CD4-positive, alpha-beta T cell (primary cell): Measurements from ENCODE around the gene RGS14. TPM values are rescaled to one million over a fixed set of nuclear protein-coding genes. Genes with fewer than 3 reads are reported as not detected.

Experiments used
- ATAC-seq: fragments of 200-7000 bp; cut with Tn5 transposase; one replicate; pipeline ENCODE4 v1.10.0; 2022; ENCODE audit warnings: mild to moderate bottlenecking; ENCODE audit not compliant: poor library complexity
- CTCF ChIA-PET: fragments of 350-600 bp; sonication (Branson Sonifier 250); formaldehyde crosslinking; loops from one replicate; lab custom pipeline; 2021; ENCODE audit warnings: antibody characterized with exemption, inconsistent platforms; lab: Charles Lee
- POLR2A ChIA-PET: fragments of 350-600 bp; sonication (Branson Sonifier 250); formaldehyde crosslinking; loops from one replicate; lab custom pipeline; 2021; ENCODE audit warnings: antibody characterized with exemption, inconsistent platforms; lab: Charles Lee
- DNase-seq, 14 experiments: peaks; one replicate each; pipeline ENCODE4 v3.0.0-alpha.2; 2013 to 2020; ENCODE audit warnings: mixed read lengths in 2 of 14
- H3K27ac ChIP-seq, 2 donors: one replicate each; pipeline versions ENCODE4 v1.5.1 to v1.7.0; 2013; ENCODE audit warnings: low read length in 2 of 2, low read depth in 1 of 2, mild to moderate bottlenecking in 1 of 2
- H3K27me3 ChIP-seq, 2 experiments: 1 replicate in 1 of 2; 2 replicates in 1 of 2; pipeline versions ENCODE4 v1.6.1 to v1.7.0; 2013; ENCODE audit warnings: low read length in 2 of 2, control low read depth in 1 of 2, mild to moderate bottlenecking in 1 of 2, moderate library complexity in 1 of 2; ENCODE audit not compliant: insufficient read depth in 2 of 2, control insufficient read depth in 1 of 2
- H3K36me3 ChIP-seq: one replicate; pipeline ENCODE4 v1.6.1; 2013; ENCODE audit warnings: low read length, control low read depth; ENCODE audit not compliant: insufficient read depth
- H3K4me1 ChIP-seq: one replicate; pipeline ENCODE4 v1.6.1; 2013; ENCODE audit warnings: low read length, control low read depth; ENCODE audit not compliant: insufficient read depth
- H3K4me3 ChIP-seq: one replicate; pipeline ENCODE4 v1.5.1; 2013; ENCODE audit warnings: mild to moderate bottlenecking, low read length, moderate library complexity
- H3K9me3 ChIP-seq, 2 experiments: 1 replicate in 1 of 2; 2 replicates in 1 of 2; pipeline versions ENCODE4 v1.6.1 to v1.7.0; 2013; ENCODE audit warnings: low read length in 2 of 2, mild to moderate bottlenecking in 2 of 2, control low read depth in 1 of 2, moderate library complexity in 1 of 2; ENCODE audit not compliant: control insufficient read depth in 1 of 2, insufficient read depth in 1 of 2
- H3K27ac Mint-ChIP-seq: one replicate; pipeline ENCODE4 v1.8.0; 2020; ENCODE audit warnings: mixed read lengths
- H3K27me3 Mint-ChIP-seq: one replicate; pipeline ENCODE4 v1.8.0; 2021; ENCODE audit warnings: mixed read lengths
- H3K36me3 Mint-ChIP-seq: one replicate; pipeline ENCODE4 v1.8.0; 2021; ENCODE audit warnings: low read depth, mixed read lengths
- H3K4me1 Mint-ChIP-seq: one replicate; pipeline ENCODE4 v1.8.0; 2021; ENCODE audit warnings: low read depth, mixed read lengths
- H3K4me3 Mint-ChIP-seq: one replicate; pipeline ENCODE4 v1.8.0; 2020; ENCODE audit warnings: mild to moderate bottlenecking, mixed read lengths
- H3K9me3 Mint-ChIP-seq: one replicate; pipeline ENCODE4 v1.8.0; 2020; ENCODE audit warnings: mixed read lengths
- intact Hi-C, 2 experiments: fragments of 100-400 bp; cut with DNase I in 1 of 2; cut with micrococcal nuclease in 1 of 2; formaldehyde crosslinking; loops; one replicate each; pipeline versions ENCODE4 v1.15.1 to v1.9.0; 2023 to 2025; cut with DNase I, micrococcal nuclease
- total RNA-seq, 174 experiments: library from RNA in 2 of 174; stranded (reverse) in 2 of 174; gene quantifications; one replicate each; pipeline ENCODE4 v1.2.3 and lab custom pipeline; 2021 to 2026
- TF ChIP-seq, protein P1 (sequence below): fragments of 200-600 bp; IDR thresholded peaks from one replicate; pipeline ENCODE4 v1.8.0; 2022; ENCODE audit warnings: antibody characterized with exemption, mild to moderate bottlenecking

The RGS14 gene
- total RNA-seq, 2 experiments from 2014 or later: 34.7 to 35.3 TPM

DNA sequence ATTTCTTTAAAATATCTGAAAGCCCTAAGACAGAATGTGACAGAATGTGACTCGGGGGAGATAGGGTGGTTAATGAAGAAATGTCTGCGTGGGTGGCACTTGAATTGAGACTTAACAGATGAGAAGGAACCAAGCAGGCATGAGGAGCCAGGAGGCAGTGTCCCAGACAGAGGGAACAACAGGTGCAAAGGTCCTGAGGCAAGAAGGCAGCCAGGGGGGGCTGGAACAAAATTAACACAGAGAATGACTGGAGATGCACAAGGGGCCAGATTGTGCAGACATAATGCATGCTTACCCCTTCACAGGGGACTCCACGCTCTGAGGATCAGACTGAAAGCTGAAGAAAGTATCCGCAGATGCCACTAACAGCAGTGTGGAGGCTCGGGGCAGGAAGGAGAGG is 8.0 kb upstream of the RGS14 start:
- TF ChIP-seq, protein P1, sequence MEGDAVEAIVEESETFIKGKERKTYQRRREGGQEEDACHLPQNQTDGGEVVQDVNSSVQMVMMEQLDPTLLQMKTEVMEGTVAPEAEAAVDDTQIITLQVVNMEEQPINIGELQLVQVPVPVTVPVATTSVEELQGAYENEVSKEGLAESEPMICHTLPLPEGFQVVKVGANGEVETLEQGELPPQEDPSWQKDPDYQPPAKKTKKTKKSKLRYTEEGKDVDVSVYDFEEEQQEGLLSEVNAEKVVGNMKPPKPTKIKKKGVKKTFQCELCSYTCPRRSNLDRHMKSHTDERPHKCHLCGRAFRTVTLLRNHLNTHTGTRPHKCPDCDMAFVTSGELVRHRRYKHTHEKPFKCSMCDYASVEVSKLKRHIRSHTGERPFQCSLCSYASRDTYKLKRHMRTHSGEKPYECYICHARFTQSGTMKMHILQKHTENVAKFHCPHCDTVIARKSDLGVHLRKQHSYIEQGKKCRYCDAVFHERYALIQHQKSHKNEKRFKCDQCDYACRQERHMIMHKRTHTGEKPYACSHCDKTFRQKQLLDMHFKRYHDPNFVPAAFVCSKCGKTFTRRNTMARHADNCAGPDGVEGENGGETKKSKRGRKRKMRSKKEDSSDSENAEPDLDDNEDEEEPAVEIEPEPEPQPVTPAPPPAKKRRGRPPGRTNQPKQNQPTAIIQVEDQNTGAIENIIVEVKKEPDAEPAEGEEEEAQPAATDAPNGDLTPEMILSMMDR: no peak
- H3K4me3 Mint-ChIP-seq: peak overlapping the region; percentile 95
- Histone ChIP-seq H3K27ac (no peak overlapping the region), H3K9me3 (no peaks in the 10 kb centered on the region), H3K4me1 (peaks cover 46% of the 10 kb centered on the region), H3K36me3 (peaks cover 32% of the 10 kb centered on the region), H3K27me3 (no peaks in the 10 kb centered on the region), H3K4me3 (no peak overlapping the region)
- H3K9me3 Mint-ChIP-seq: no peaks in the 10 kb centered on the region
- peak overlapping the region; percentile 98 for H3K27ac Mint-ChIP-seq
- ChIA-PET POLR2A (no interaction called here), CTCF (interaction anchor here (1.2 to 1.6 kb wide), 2 partner anchors 31 to 41 kb away, joined by 4 to 5 read pairs; no protein-coding TSS in a partner anchor)
- peaks cover 60% of the 10 kb centered on the region for H3K4me1 Mint-ChIP-seq
- ATAC-seq (no peak), DNase-seq (no peak)
- H3K27me3 Mint-ChIP-seq: no peaks in the 10 kb centered on the region
- intact Hi-C loops: loop anchor here in 1 of 2 experiments (5.0 to 10.0 kb wide), 3 partner anchors 217 to 965 kb away; partner anchors contain the start of genes HIGD2A, NHP2, NOP16 and NSD1
- peaks cover 50% of the 10 kb centered on the region for H3K36me3 Mint-ChIP-seq

DNA sequence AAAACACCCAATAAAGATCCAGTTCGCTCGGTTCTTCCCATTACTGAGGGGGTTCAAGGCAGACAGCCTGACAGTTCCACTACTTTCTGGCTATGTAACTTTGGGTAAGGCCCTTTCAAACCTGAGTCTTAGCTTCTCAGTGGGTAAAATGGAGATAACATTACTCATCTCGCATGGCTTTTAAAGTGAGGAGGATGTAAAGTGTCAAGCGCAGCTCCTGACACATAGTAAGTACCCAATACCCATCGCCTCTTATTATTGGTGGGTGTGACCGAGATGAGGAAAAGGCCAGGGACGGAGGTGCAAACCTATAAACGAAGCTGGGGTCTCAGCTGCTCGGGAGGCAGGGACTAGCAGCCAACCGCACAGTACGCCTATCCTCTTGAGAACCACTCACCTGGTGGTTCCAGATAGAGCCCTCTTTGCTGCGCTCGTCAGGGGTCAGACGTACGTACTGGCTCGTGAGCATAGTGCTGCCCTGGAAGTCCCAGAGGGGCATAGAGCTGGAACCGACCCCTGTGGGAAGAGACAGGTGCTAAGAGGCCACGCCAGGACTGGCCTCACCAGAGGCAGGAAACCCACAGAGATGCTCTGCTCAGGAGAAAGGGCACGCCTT is 6.8 kb upstream of the RGS14 start:
- Mint-ChIP-seq H3K4me3 (peak overlapping the region; percentile 95), H3K9me3 (no peaks in the 10 kb centered on the region), H3K36me3 (peaks cover 46% of the 10 kb centered on the region), H3K27me3 (no peaks in the 10 kb centered on the region), H3K27ac (peak overlapping the region; percentile 98), H3K4me1 (peaks cover 71% of the 10 kb centered on the region)
- peaks cover 31% of the 10 kb centered on the region for H3K36me3 ChIP-seq
- TF ChIP-seq, protein P1: no peak
- peak overlapping the region; percentile 85 to 95 for H3K27ac ChIP-seq
- intact Hi-C loops: loop anchor here in 1 of 2 experiments (1.0 to 10.0 kb wide), 4 partner anchors 219 to 966 kb away; partner anchors contain the start of genes B4GALT7, HIGD2A, NHP2 and NOP16
- H3K9me3 ChIP-seq: no peaks in the 10 kb centered on the region
- peaks cover 57% of the 10 kb centered on the region for H3K4me1 ChIP-seq
- POLR2A ChIA-PET: interaction anchor here (1.0 to 2.5 kb wide), 16 partner anchors 9 to 242 kb away, joined by 3 to 17 read pairs (median 8); partner anchors contain the start of genes GRK6, PRELID1, RAB24 and TMED9
- no peak for DNase-seq
- no peak for ATAC-seq
- peak overlapping the region; percentile 95 for H3K4me3 ChIP-seq
- CTCF ChIA-PET: interaction anchor here (1.0 to 2.0 kb wide), 6 partner anchors 18 to 103 kb away, joined by 3 to 13 read pairs (median 5); no protein-coding TSS in a partner anchor
- H3K27me3 ChIP-seq: no peaks in the 10 kb centered on the region

DNA sequence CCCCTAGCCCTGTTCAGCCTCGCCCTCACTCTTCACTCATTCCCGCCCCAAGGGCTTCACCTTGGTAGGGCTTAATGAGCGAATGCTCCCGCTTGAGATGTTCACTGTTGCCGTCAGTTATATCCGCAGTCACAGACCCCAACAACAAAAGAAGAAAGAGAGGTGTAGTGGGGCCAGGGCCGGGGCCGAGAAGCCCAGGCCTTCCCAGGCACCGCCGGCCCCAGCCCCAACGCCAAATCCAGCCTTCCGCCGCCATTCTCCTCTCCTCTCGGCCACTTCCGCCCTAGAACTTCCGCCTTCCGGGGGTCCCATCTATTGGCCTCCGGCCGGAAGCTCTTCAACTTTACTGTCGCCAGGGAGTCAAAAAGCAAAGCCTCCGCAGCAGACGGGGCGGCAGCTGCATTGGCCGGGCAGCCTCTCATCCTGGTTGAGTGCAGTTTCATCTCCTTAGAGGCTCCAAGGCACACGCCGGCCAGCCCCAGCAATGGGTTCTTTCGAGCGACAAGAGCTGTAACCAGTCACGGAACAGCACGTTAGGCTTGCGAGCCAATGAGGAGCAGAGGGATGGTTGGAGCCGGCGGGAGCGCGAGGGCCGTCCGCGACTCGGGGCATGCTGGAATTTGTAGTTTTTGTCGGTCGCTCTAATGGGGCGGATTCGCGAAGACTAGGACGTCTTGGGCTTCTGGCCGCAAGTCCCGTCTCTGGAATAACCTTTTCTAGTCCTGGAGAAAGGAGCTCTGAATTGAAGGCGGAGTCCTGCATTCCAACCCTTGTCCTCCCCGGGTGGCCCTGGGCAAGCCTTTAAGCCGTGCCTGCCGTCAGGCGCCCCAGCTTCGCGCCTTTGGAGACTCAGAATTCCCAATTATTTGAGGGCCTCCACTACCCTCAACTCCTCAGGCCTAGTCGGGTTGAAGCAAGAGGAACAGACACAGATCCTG is 6.1 kb upstream of the RGS14 start, which contains the start of gene LMAN2:
Gene LMAN2, minus strand, starts transcription at position 277 of the 938 bp plus-strand sequence. Its CDS starts 21 bp downstream, at position 256.
- no peaks in the 10 kb centered on the region for H3K27me3 Mint-ChIP-seq
- POLR2A ChIA-PET: interaction anchor here (0.8 to 2.5 kb wide), 21 partner anchors 8 to 814 kb away, joined by 3 to 17 read pairs (median 5); partner anchors contain the start of genes GRK6, PRELID1, RAB24 and RNF44

More for the DNA sequence above, 6.1 kb upstream of the RGS14 start, which contains the start of gene LMAN2:
- H3K4me1 ChIP-seq: peaks cover 63% of the 10 kb centered on the region
- H3K4me3 ChIP-seq: peak within 1 kb of the TSS; percentile 95
- no peaks in the 10 kb centered on the region for H3K27me3 ChIP-seq
- DNase-seq (peak; percentile 83 to 96 (median 86)), ATAC-seq (peak; percentile 99)
- TF ChIP-seq, protein P1: no peak
- peak within 1 kb of the TSS; percentile 95 for H3K4me3 Mint-ChIP-seq
- peaks cover 28% of the 10 kb centered on the region for H3K36me3 ChIP-seq
- CTCF ChIA-PET: interaction anchor here (1.0 to 2.0 kb wide), 9 partner anchors 17 to 106 kb away, joined by 3 to 13 read pairs (median 5); no protein-coding TSS in a partner anchor
- no peaks in the 10 kb centered on the region for H3K9me3 ChIP-seq
- H3K27ac Mint-ChIP-seq: peak within 1 kb of the TSS; percentile 98
- intact Hi-C loops: loop anchor here in 1 of 2 experiments (1.0 to 10.0 kb wide), 4 partner anchors 219 to 967 kb away; partner anchors contain the start of genes B4GALT7, HIGD2A, NHP2 and NOP16
- H3K36me3 Mint-ChIP-seq: peaks cover 38% of the 10 kb centered on the region
- H3K4me1 Mint-ChIP-seq: peaks cover 71% of the 10 kb centered on the region
- peak within 1 kb of the TSS; percentile 85 to 95 for H3K27ac ChIP-seq
- H3K9me3 Mint-ChIP-seq: no peaks in the 10 kb centered on the region
